Liver (tissue), 9 donors: ENCODE measurements around the gene THSD4. TPM values are rescaled to one million over a fixed set of nuclear protein-coding genes. Genes with fewer than 3 reads are reported as not detected.

Source experiments
- DNase-seq: peaks from one replicate; pipeline ENCODE4 v3.0.0-alpha.2; 2017; ENCODE audit warnings: low spot score
- H3K27ac ChIP-seq, 2 donors: one replicate each; pipeline ENCODE4 v1.7.0; 2013; ENCODE audit warnings: inconsistent platforms in 2 of 2, low read length in 2 of 2, control low read depth in 1 of 2, low read depth in 1 of 2, mild to moderate bottlenecking in 1 of 2
- H3K27me3 ChIP-seq, 4 donors: one replicate each; pipeline versions ENCODE4 v1.6.1 to v1.7.0; 2013; ENCODE audit warnings: low read length in 3 of 4, inconsistent platforms in 1 of 4, mild to moderate bottlenecking in 1 of 4, moderate library complexity in 1 of 4; ENCODE audit not compliant: control insufficient read depth in 4 of 4, insufficient read depth in 4 of 4
- H3K36me3 ChIP-seq, 4 donors: one replicate each; pipeline versions ENCODE4 v1.6.1 to v1.7.0; 2013; ENCODE audit warnings: low read length in 3 of 4, mild to moderate bottlenecking in 3 of 4, low read depth in 1 of 4, moderate library complexity in 1 of 4; ENCODE audit not compliant: control insufficient read depth in 4 of 4, insufficient read depth in 3 of 4
- H3K4me1 ChIP-seq, 4 donors: one replicate each; pipeline versions ENCODE4 v1.6.1 to v1.7.0; 2013; ENCODE audit warnings: low read length in 3 of 4, mild to moderate bottlenecking in 3 of 4, moderate library complexity in 1 of 4; ENCODE audit not compliant: control insufficient read depth in 4 of 4, insufficient read depth in 4 of 4
- H3K4me3 ChIP-seq, 3 donors: one replicate each; pipeline versions ENCODE4 v1.6.1 to v1.7.0; 2013; ENCODE audit warnings: low read length in 3 of 3, control low read depth in 1 of 3, low read depth in 1 of 3, mild to moderate bottlenecking in 1 of 3
- H3K9ac ChIP-seq, 2 donors: one replicate each; pipeline ENCODE4 v1.7.0; 2013; ENCODE audit warnings: low read length in 2 of 2, mild to moderate bottlenecking in 2 of 2, moderate library complexity in 2 of 2, control low read depth in 1 of 2, low read depth in 1 of 2
- H3K9me3 ChIP-seq, 4 donors: one replicate each; pipeline versions ENCODE4 v1.6.1 to v1.7.0; 2013; ENCODE audit warnings: low read length in 3 of 4; ENCODE audit not compliant: control insufficient read depth in 4 of 4
- ATF3 ChIP-seq: IDR thresholded peaks from 2 replicates; pipeline ENCODE4 v1.6.1; 2016; ENCODE audit warnings: antibody characterized with exemption
- CTCF ChIP-seq: fragments of 150-350 bp; IDR thresholded peaks from 2 replicates; pipeline ENCODE4 v1.5.1; 2017; ENCODE audit warnings: improper control_type of control experiment, low read depth, low read length; ENCODE audit not compliant: missing input control
- EGR1 ChIP-seq, 2 donors: IDR thresholded peaks; 2 replicates each; pipeline ENCODE4 v1.6.1; 2016 to 2018; ENCODE audit warnings: antibody characterized with exemption in 2 of 2, low read depth in 2 of 2
- FOXA1 ChIP-seq: IDR thresholded peaks from 2 replicates; pipeline ENCODE4 v1.6.1; 2016; ENCODE audit warnings: antibody characterized with exemption
- FOXA2 ChIP-seq: IDR thresholded peaks from 2 replicates; pipeline ENCODE4 v1.6.1; 2016; ENCODE audit warnings: antibody characterized with exemption
- GABPA ChIP-seq, 2 donors: IDR thresholded peaks in 1 of 2; conservative IDR thresholded peaks in 1 of 2; 2 replicates each; pipeline ENCODE4 v1.6.1; 2016; ENCODE audit warnings: antibody characterized with exemption in 2 of 2, mild to moderate bottlenecking in 1 of 2, moderate library complexity in 1 of 2
- JUND ChIP-seq, 2 donors: IDR thresholded peaks; 2 replicates each; pipeline ENCODE4 v1.6.1; 2016; ENCODE audit warnings: antibody characterized with exemption in 2 of 2
- NR2F2 ChIP-seq: IDR thresholded peaks from 2 replicates; pipeline ENCODE4 v1.6.1; 2016; ENCODE audit warnings: antibody characterized with exemption
- RAD21 ChIP-seq, 2 donors: IDR thresholded peaks; 2 replicates each; pipeline ENCODE4 v1.6.1; 2016; ENCODE audit warnings: antibody characterized with exemption in 2 of 2, mild to moderate bottlenecking in 2 of 2
- REST ChIP-seq: IDR thresholded peaks from 2 replicates; pipeline ENCODE4 v1.6.1; 2016; ENCODE audit warnings: antibody characterized with exemption, mild to moderate bottlenecking
- RXRA ChIP-seq, 2 donors: IDR thresholded peaks; 2 replicates each; pipeline ENCODE4 v1.6.1; 2017 to 2018; ENCODE audit warnings: antibody characterized with exemption in 2 of 2, mild to moderate bottlenecking in 1 of 2
- SP1 ChIP-seq: IDR thresholded peaks from 2 replicates; pipeline ENCODE4 v1.6.1; 2018; ENCODE audit warnings: antibody characterized with exemption, mild to moderate bottlenecking
- TAF1 ChIP-seq: conservative IDR thresholded peaks from 2 replicates; pipeline ENCODE4 v1.6.1; 2016; ENCODE audit warnings: antibody characterized with exemption, mild to moderate bottlenecking
- YY1 ChIP-seq: IDR thresholded peaks from 2 replicates; pipeline ENCODE4 v1.6.1; 2016; ENCODE audit warnings: antibody characterized with exemption, mild to moderate bottlenecking
- WGBS: extraction: QIAGEN DNeasy Blood & Tissue Kit; methylation state at CpG from one replicate; pipeline ENCODE4 v1.1.7; 2013; 5-methylcytosine and 5-hydroxymethylcytosine counted together
- polyA plus RNA-seq, 2 donors: library from polyadenylated mRNA; stranded (reverse) in 1 of 2; unstranded in 1 of 2; fragments of 200-250 nt in 1 of 2; fragments of >200 nt in 1 of 2; fragmentation: Nextera tagmentation in 1 of 2; extraction: Ambion mirVana in 1 of 2; gene quantifications; one replicate each; pipeline versions ENCODE4 v1.2.1 to v1.2.3, GENCODE V29; 2013 to 2015
- total RNA-seq, 2 donors: library from RNA; depleted of rRNA; stranded (reverse); fragments of >200 nt; gene quantifications; one replicate each; pipeline ENCODE4 v1.2.3, GENCODE V29; 2014
- donor health status: healthy.
- donor health status: healthy.
- donor health status: healthy.
- donor health status: healthy.
- donor health status: healthy.

Gene THSD4
- total and polyA plus RNA-seq, 4 donors: 0.23 to 11.5 (median 1.9) TPM

GRCh38 chr15:71107501-71107815 lies 7.8 kb upstream of the THSD4 start:
- H3K4me1 ChIP-seq: no peaks in the 10 kb centered on the region
- H3K9me3 ChIP-seq: no peaks in the 10 kb centered on the region
- TF ChIP-seq JUND (IDR thresholded peaks at IDR 0.05): no peak
- TF ChIP-seq ATF3: no peak
- TF ChIP-seq FOXA2: no peak
- no peak for TF ChIP-seq EGR1 (IDR thresholded peaks at IDR 0.05; ENCODE audit: low read depth in 2 of 2)
- no peak for TF ChIP-seq FOXA1
- TF ChIP-seq YY1: no peak
- no peak for DNase-seq
- 94% methylated on average over 4 of the region's 4 CpGs for WGBS
- H3K9ac ChIP-seq: no peak overlapping the region
- no peak overlapping the region for H3K4me3 ChIP-seq
- no peaks in the 10 kb centered on the region for H3K27me3 ChIP-seq
- no peaks in the 10 kb centered on the region for H3K36me3 ChIP-seq
- no peak overlapping the region for H3K27ac ChIP-seq

- Histone ChIP-seq H3K27me3 (no peaks in the 10 kb centered on the region), H3K36me3 (no peaks in the 10 kb centered on the region), H3K4me1 (no peaks in the 10 kb centered on the region), H3K9ac (no peak overlapping the region), H3K4me3 (no peak overlapping the region), H3K9me3 (no peaks in the 10 kb centered on the region), H3K27ac (no peak overlapping the region)
- 85% methylated on average over 4 of the region's 4 CpGs for WGBS
- no peak for DNase-seq
- TF ChIP-seq RXRA (IDR thresholded peaks at IDR 0.05): no peak
- TF ChIP-seq RAD21 (IDR thresholded peaks at IDR 0.05): peak; percentile 16 to 26
Observed at GRCh38 chr15:71109130-71109529, 6.1 kb upstream of the THSD4 start.

- DNase-seq: no peak
- H3K27ac ChIP-seq: no peak overlapping the region
- no peaks in the 10 kb centered on the region for H3K9me3 ChIP-seq
- peaks cover 0 to 5% (median 1%) of the 10 kb centered on the region in 4 donors for H3K4me1 ChIP-seq
- no peak overlapping the region for H3K4me3 ChIP-seq
- no peak overlapping the region for H3K9ac ChIP-seq
- 70% methylated on average over 3 of the region's 3 CpGs for WGBS
- H3K36me3 ChIP-seq: no peaks in the 10 kb centered on the region
- TF ChIP-seq RAD21 (IDR thresholded peaks at IDR 0.05): no peak
- no peak for TF ChIP-seq REST
- no peak for TF ChIP-seq GABPA (IDR thresholded peaks at IDR 0.05 in 1 of 2, conservative IDR thresholded peaks at IDR 0.05 in 1 of 2)
- TF ChIP-seq JUND (IDR thresholded peaks at IDR 0.05): no peak
- TF ChIP-seq CTCF: no peak
- TF ChIP-seq SP1: no peak
- no peak for TF ChIP-seq ATF3
- TF ChIP-seq NR2F2: no peak
- TF ChIP-seq EGR1 (IDR thresholded peaks at IDR 0.05; ENCODE audit: low read depth in 2 of 2): no peak
- TF ChIP-seq FOXA2: no peak
- no peak for TF ChIP-seq YY1
- TF ChIP-seq FOXA1: no peak
- no peak for TF ChIP-seq TAF1
- no peaks in the 10 kb centered on the region for H3K27me3 ChIP-seq
Observed at GRCh38 chr15:71109905-71110304, 5.4 kb upstream of the THSD4 start.
